Measurements from ENCODE around the gene ANKFY1. TPM values are rescaled to one million over a fixed set of nuclear protein-coding genes. Genes with fewer than 3 reads are reported as not detected.
"Not testable (repeated sequence)": the region's sequence is repeated elsewhere in the genome, so short reads cannot be mapped to it uniquely, and the experiment has no call there.

Gene ANKFY1
- total and polyA plus RNA-seq, 4 donors = 51.5 to 72.2 (median 64.4) TPM

DNA sequence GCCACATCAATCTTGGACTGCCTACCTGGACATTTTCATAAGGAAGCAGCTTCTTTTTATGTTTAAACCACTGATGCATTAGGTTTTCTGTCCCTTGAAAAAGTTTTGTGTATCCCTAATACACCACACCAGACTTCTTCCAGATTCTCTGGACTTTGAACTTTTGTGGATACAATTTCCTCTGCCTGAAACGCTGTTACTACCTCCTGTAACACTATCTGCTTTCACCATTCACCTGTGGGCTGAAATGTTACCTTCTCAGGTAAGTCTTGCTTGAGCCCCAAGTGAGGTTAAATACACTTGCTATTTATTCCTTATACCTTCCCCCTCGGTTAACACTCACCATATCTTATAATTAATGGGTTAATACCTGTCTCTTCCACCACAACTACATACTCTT, 123.7 kb downstream of the ANKFY1 start:
- peaks cover 3% of the 10 kb centered on the region for H3K36me3 ChIP-seq (ENCODE audit: control insufficient read depth, insufficient read depth, low read length)
- H3K4me1 ChIP-seq (ENCODE audit: control insufficient read depth, insufficient read depth, low read length) = peaks cover 10% of the 10 kb centered on the region
- no peaks in the 10 kb centered on the region for H3K27me3 ChIP-seq (ENCODE audit: control insufficient read depth, insufficient read depth, low read length)
- H3K27ac ChIP-seq (ENCODE audit: low read depth, low read length) = no peak overlapping the region
- H3K9me3 ChIP-seq (ENCODE audit: control insufficient read depth, insufficient read depth, low read length) = no peaks in the 10 kb centered on the region
- no peak for DNase-seq (ENCODE audit: low read depth in 4 of 6, low spot score in 6 of 6)
- WGBS (ENCODE audit: insufficient coverage) = 83% methylated on average over 1 of the region's 2 CpGs
- H3K4me3 ChIP-seq (ENCODE audit: low read depth, low read length) = no peak overlapping the region

DNA sequence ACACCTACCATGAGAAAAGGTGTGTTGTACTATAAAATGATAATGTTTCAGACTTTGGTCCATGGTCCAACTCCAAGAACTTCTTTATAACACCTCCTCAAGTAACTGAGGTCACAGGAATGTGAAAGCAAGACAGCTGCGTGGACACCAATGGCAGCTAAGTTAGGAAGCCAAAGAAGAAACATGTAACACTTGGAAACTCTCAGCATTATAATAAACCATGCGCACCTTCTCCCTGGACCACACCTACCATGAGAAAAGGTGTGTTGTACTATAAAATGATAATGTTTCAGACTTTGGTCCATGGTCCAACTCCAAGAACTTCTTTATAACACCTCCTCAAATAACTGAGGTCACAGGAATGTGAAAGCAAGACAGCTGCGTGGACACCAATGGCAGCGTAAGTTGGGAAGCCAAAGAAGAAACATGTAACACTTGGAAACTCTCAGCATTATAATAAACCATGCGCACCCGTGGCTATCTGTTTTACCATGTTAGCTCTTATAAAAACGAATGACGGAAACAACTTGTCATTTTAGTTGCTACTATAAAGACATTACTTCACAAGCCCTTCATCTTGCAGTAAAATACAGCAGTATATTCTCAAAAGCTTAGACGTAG, 124.8 kb downstream of the ANKFY1 start:
- H3K27ac ChIP-seq (ENCODE audit: low read depth, low read length); H3K4me3 ChIP-seq (ENCODE audit: low read depth, low read length); H3K36me3 ChIP-seq (ENCODE audit: control insufficient read depth, insufficient read depth, low read length); H3K27me3 ChIP-seq (ENCODE audit: control insufficient read depth, insufficient read depth, low read length); DNase-seq (ENCODE audit: low read depth in 4 of 6, low spot score in 6 of 6); H3K4me1 ChIP-seq (ENCODE audit: control insufficient read depth, insufficient read depth, low read length); H3K9me3 ChIP-seq (ENCODE audit: control insufficient read depth, insufficient read depth, low read length): not testable (repeated sequence)
- WGBS (ENCODE audit: insufficient coverage) = 88% methylated on average over 4 of the region's 9 CpGs

GRCh38 chr17:4136373-4136772, 127.4 kb downstream of the ANKFY1 start:
- WGBS (ENCODE audit: insufficient coverage) = 54% methylated on average over 6 of the region's 6 CpGs

GRCh38 chr17:4135489-4135888, 128.3 kb downstream of the ANKFY1 start:
- Histone ChIP-seq H3K4me3 (ENCODE audit: low read depth, low read length) (no peak overlapping the region), H3K4me1 (ENCODE audit: control insufficient read depth, insufficient read depth, low read length) (no peaks in the 10 kb centered on the region), H3K36me3 (ENCODE audit: control insufficient read depth, insufficient read depth, low read length) (peaks cover 5% of the 10 kb centered on the region), H3K27ac (ENCODE audit: low read depth, low read length) (no peak overlapping the region), H3K27me3 (ENCODE audit: control insufficient read depth, insufficient read depth, low read length) (no peaks in the 10 kb centered on the region), H3K9me3 (ENCODE audit: control insufficient read depth, insufficient read depth, low read length) (no peaks in the 10 kb centered on the region)
- DNase-seq (ENCODE audit: low read depth in 4 of 6, low spot score in 6 of 6) = no peak
- whole genome bisulfite sequencing (ENCODE audit: insufficient coverage) = 95% methylated on average over 3 of the region's 3 CpGs

More at GRCh38 chr17:4136373-4136772, 127.4 kb downstream of the ANKFY1 start:
- no peaks in the 10 kb centered on the region for H3K9me3 ChIP-seq (ENCODE audit: control insufficient read depth, insufficient read depth, low read length)
- peak in 1 of 6 donors; percentile 5 for DNase-seq (ENCODE audit: low read depth in 4 of 6, low spot score in 6 of 6)
- no peak overlapping the region for H3K27ac ChIP-seq (ENCODE audit: low read depth, low read length)
- peaks cover 5% of the 10 kb centered on the region for H3K36me3 ChIP-seq (ENCODE audit: control insufficient read depth, insufficient read depth, low read length)
- no peaks in the 10 kb centered on the region for H3K4me1 ChIP-seq (ENCODE audit: control insufficient read depth, insufficient read depth, low read length)
- H3K27me3 ChIP-seq (ENCODE audit: control insufficient read depth, insufficient read depth, low read length) = no peaks in the 10 kb centered on the region
- no peak overlapping the region for H3K4me3 ChIP-seq (ENCODE audit: low read depth, low read length)

DNA sequence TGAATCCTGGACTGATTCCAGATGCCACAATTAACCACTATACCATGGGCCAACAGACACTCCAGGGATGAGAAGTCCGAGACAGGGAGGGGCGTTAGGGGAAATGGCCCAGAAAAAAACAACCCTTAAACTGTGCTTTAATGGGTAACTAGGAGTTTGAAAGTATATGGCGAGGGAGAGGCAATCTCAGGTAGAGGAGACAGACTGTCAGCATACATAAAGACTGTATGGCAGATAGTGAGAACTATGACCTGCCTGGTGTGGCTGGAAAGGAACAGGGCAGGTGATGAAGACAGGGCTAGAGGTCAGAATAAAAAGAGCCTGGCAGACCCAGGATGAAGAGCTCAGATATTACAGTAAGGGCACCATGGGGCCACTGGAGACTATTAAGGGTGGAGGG, 129.1 kb downstream of the ANKFY1 start:
- Histone ChIP-seq H3K4me1 (ENCODE audit: control insufficient read depth, insufficient read depth, low read length) (no peaks in the 10 kb centered on the region), H3K9me3 (ENCODE audit: control insufficient read depth, insufficient read depth, low read length) (no peaks in the 10 kb centered on the region), H3K27me3 (ENCODE audit: control insufficient read depth, insufficient read depth, low read length) (no peaks in the 10 kb centered on the region), H3K36me3 (ENCODE audit: control insufficient read depth, insufficient read depth, low read length) (peaks cover 5% of the 10 kb centered on the region), H3K4me3 (ENCODE audit: low read depth, low read length) (no peak overlapping the region), H3K27ac (ENCODE audit: low read depth, low read length) (no peak overlapping the region)
- 69% methylated on average over 1 of the region's 3 CpGs for WGBS (ENCODE audit: insufficient coverage)
- DNase-seq (ENCODE audit: low read depth in 4 of 6, low spot score in 6 of 6) = no peak

- Histone ChIP-seq H3K4me3 (ENCODE audit: low read depth, low read length) (no peak overlapping the region), H3K9me3 (ENCODE audit: control insufficient read depth, insufficient read depth, low read length) (no peaks in the 10 kb centered on the region), H3K4me1 (ENCODE audit: control insufficient read depth, insufficient read depth, low read length) (no peaks in the 10 kb centered on the region), H3K27me3 (ENCODE audit: control insufficient read depth, insufficient read depth, low read length) (no peaks in the 10 kb centered on the region), H3K36me3 (ENCODE audit: control insufficient read depth, insufficient read depth, low read length) (peaks cover 2% of the 10 kb centered on the region), H3K27ac (ENCODE audit: low read depth, low read length) (no peak overlapping the region)
- peak in 1 of 6 donors; percentile 16 for DNase-seq (ENCODE audit: low read depth in 4 of 6, low spot score in 6 of 6)
- WGBS (ENCODE audit: insufficient coverage) = 86% methylated on average over 4 of the region's 7 CpGs
Observed at GRCh38 chr17:4130715-4131114, 133.1 kb downstream of the ANKFY1 start.

DNA sequence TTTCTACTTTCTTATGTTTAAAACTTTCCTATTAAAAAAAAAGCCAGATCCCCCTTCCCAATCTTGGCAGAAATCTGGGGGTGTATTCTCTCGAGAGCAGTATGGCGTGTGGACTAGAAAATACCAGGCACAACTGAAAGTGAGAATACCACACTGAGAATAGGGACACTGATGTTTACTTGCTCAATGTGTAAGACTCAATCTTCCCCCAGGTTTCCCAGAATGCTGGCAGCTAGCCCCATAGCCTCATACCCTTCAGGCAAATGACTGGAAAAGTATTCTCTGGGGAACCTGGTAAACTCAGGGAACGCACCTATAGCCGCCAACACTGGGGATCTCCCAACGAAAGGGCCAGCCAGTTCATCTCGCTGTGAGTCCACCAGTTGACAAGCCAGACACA, 136.2 kb downstream of the ANKFY1 start:
- H3K27ac ChIP-seq (ENCODE audit: low read depth, low read length) = no peak overlapping the region
- no peaks in the 10 kb centered on the region for H3K27me3 ChIP-seq (ENCODE audit: control insufficient read depth, insufficient read depth, low read length)
- no peaks in the 10 kb centered on the region for H3K9me3 ChIP-seq (ENCODE audit: control insufficient read depth, insufficient read depth, low read length)
- WGBS (ENCODE audit: insufficient coverage) = 98% methylated on average over 4 of the region's 6 CpGs
- H3K36me3 ChIP-seq (ENCODE audit: control insufficient read depth, insufficient read depth, low read length) = peaks cover 6% of the 10 kb centered on the region
- DNase-seq (ENCODE audit: low read depth in 4 of 6, low spot score in 6 of 6) = no peak
- no peaks in the 10 kb centered on the region for H3K4me1 ChIP-seq (ENCODE audit: control insufficient read depth, insufficient read depth, low read length)
- H3K4me3 ChIP-seq (ENCODE audit: low read depth, low read length) = no peak overlapping the region

DNA sequence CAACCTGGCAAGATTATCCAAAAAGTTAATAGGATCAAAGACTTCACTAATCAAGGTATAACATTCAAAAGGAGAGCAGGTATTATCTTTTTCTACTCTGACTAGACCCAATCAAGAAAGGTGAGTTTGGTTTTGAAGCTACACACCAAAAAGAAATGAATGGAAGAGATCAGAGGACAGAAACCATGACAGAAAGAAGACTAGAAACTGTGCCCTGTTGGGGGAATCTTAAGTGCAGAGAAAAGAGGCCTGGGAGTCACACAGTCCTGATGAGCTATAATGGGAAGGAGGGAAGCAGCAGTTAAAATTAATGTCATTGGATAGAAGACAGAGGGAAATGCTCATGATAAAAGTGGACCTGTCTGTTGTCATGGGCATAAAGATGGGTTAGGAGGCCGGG, 138.2 kb downstream of the ANKFY1 start:
- no peak overlapping the region for H3K4me3 ChIP-seq (ENCODE audit: low read depth, low read length)
- DNase-seq (ENCODE audit: low read depth in 4 of 6, low spot score in 6 of 6) = no peak
- no peaks in the 10 kb centered on the region for H3K9me3 ChIP-seq (ENCODE audit: control insufficient read depth, insufficient read depth, low read length)
- H3K27me3 ChIP-seq (ENCODE audit: control insufficient read depth, insufficient read depth, low read length) = no peaks in the 10 kb centered on the region
- WGBS (ENCODE audit: insufficient coverage) = no CpG with 5 or more reads among the region's 1 CpG
- peaks cover 15% of the 10 kb centered on the region for H3K36me3 ChIP-seq (ENCODE audit: control insufficient read depth, insufficient read depth, low read length)
- H3K27ac ChIP-seq (ENCODE audit: low read depth, low read length) = no peak overlapping the region
- H3K4me1 ChIP-seq (ENCODE audit: control insufficient read depth, insufficient read depth, low read length) = no peaks in the 10 kb centered on the region

DNA sequence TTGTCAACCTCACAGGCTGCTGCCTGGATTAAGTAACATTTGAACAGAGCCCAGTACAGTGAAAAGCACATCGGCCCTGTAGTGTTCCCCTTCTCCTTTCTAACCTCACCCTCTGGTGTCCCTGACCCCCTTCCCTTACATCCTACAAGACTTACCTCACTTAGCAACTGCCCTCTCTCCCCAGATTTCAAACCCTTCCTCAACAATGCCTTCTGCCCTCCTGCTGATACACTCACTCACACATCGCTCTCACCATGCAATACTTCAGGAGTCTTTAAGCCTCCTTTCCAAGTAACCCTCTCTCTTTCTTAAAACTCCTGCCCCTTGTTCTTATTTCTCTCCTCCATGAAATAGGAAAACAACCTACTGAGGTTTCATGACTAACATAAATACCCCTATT, 138.8 kb downstream of the ANKFY1 start:
- H3K36me3 ChIP-seq (ENCODE audit: control insufficient read depth, insufficient read depth, low read length) = peaks cover 19% of the 10 kb centered on the region
- no peaks in the 10 kb centered on the region for H3K27me3 ChIP-seq (ENCODE audit: control insufficient read depth, insufficient read depth, low read length)
- no peaks in the 10 kb centered on the region for H3K9me3 ChIP-seq (ENCODE audit: control insufficient read depth, insufficient read depth, low read length)
- H3K4me1 ChIP-seq (ENCODE audit: control insufficient read depth, insufficient read depth, low read length) = no peaks in the 10 kb centered on the region
- H3K4me3 ChIP-seq (ENCODE audit: low read depth, low read length) = no peak overlapping the region
- WGBS (ENCODE audit: insufficient coverage) = 77% methylated on average over 2 of the region's 2 CpGs
- H3K27ac ChIP-seq (ENCODE audit: low read depth, low read length) = no peak overlapping the region
- DNase-seq (ENCODE audit: low read depth in 4 of 6, low spot score in 6 of 6) = no peak

DNA sequence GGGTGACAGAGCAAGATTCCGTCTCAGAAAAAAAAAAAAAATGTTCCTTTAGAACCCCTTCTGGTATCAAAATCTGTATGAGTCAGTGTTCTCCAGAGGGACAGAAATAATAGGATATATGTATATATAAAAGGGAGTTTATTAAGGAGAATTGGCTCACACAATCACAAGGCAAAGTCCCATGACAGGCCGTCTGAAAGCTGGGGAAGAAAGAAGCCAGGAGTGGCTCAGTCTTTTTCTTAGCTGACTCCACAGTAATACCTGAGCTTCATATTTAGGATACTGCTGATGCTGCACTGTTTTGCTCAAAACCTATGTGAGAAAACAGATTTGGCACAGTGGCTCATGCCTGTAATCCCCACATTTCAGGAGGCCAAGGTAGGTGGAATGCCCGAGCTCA, 143.4 kb downstream of the ANKFY1 start:
- DNase-seq (ENCODE audit: low read depth in 4 of 6, low spot score in 6 of 6) = no peak
- Histone ChIP-seq H3K27ac (ENCODE audit: low read depth, low read length) (no peak overlapping the region), H3K4me3 (ENCODE audit: low read depth, low read length) (no peak overlapping the region), H3K36me3 (ENCODE audit: control insufficient read depth, insufficient read depth, low read length) (peaks cover 35% of the 10 kb centered on the region), H3K4me1 (ENCODE audit: control insufficient read depth, insufficient read depth, low read length) (no peaks in the 10 kb centered on the region), H3K27me3 (ENCODE audit: control insufficient read depth, insufficient read depth, low read length) (no peaks in the 10 kb centered on the region), H3K9me3 (ENCODE audit: control insufficient read depth, insufficient read depth, low read length) (no peaks in the 10 kb centered on the region)
- 67% methylated on average over 1 of the region's 3 CpGs for WGBS (ENCODE audit: insufficient coverage)
